OCI-LY3 (cell line): Measurements from ENCODE around the gene PTPRD.

Source experiments
- H2AFZ ChIP-seq: fragments of 200-600, 300-600 bp; shearing (Covaris generic); 2 replicates; pipeline ENCODE4 v1.6.0; 2014; ENCODE audit warnings: antibody characterized with exemption, low read depth, low read length
- H3K27ac ChIP-seq: fragments of 200-600, 300-600 bp; sonication (generic); 2 replicates; pipeline ENCODE4 v1.5.1; 2014; ENCODE audit warnings: mild to moderate bottlenecking, low read length, moderate library complexity, mixed read lengths
- H3K27me3 ChIP-seq: fragments of 200-600, 300-600 bp; sonication (generic); 2 replicates; pipeline ENCODE4 v1.6.1; 2014; ENCODE audit warnings: low read depth, low read length, mixed read lengths
- H3K36me3 ChIP-seq: fragments of 200-600, 300-600 bp; sonication (generic); replicated peaks from 2 replicates; pipeline ENCODE3; 2014; ENCODE audit warnings: low read depth, low read length, mixed read lengths
- H3K4me1 ChIP-seq: fragments of 300-600, 200-600 bp; sonication (generic); 2 replicates; pipeline ENCODE4 v1.6.1; 2014; ENCODE audit warnings: low read length, mixed read lengths
- H3K4me2 ChIP-seq: fragments of 200-600, 300-600 bp; sonication (generic); 2 replicates; pipeline ENCODE4 v1.6.1; 2014; ENCODE audit warnings: low read length, mixed read lengths
- H3K4me3 ChIP-seq: fragments of 300-600, 200-600 bp; sonication (generic); 2 replicates; pipeline ENCODE4 v1.5.1; 2014; ENCODE audit warnings: antibody characterized with exemption, mild to moderate bottlenecking, low read length, moderate library complexity
- H3K79me2 ChIP-seq: fragments of 300-600, 200-600 bp; shearing (Covaris generic); 2 replicates; pipeline ENCODE4 v1.6.1; 2014; ENCODE audit warnings: mild to moderate bottlenecking, low read length, mixed read lengths
- H3K9ac ChIP-seq: fragments of 300-600, 200-600 bp; shearing (Covaris generic); 2 replicates; pipeline ENCODE4 v1.6.0; 2014; ENCODE audit warnings: mild to moderate bottlenecking, low read length, moderate library complexity
- H3K9me3 ChIP-seq: fragments of 200-600, 300-600 bp; shearing (Covaris generic); 2 replicates; pipeline ENCODE4 v1.6.1; 2014; ENCODE audit warnings: low read length, mixed read lengths; ENCODE audit not compliant: insufficient read depth
- H4K20me1 ChIP-seq: fragments of 200-600, 300-600 bp; sonication (generic); 2 replicates; pipeline ENCODE4 v1.6.1; 2016; ENCODE audit warnings: low read length, mixed read lengths; ENCODE audit not compliant: insufficient read depth
- EZH2phosphoT487 ChIP-seq: fragments of 200-600 bp; shearing (Covaris generic); IDR thresholded peaks from 2 replicates; pipeline ENCODE4 v1.6.1; 2018; ENCODE audit warnings: antibody characterized with exemption, mixed run types, low read depth
- TF ChIP-seq, protein P1 (sequence below): fragments of 200-600, 300-600 bp; sonication (generic); IDR thresholded peaks from 2 replicates; pipeline ENCODE4 v1.5.1; 2014; ENCODE audit warnings: antibody characterized with exemption, low read length, low read depth

Gene PTPRD

DNA sequence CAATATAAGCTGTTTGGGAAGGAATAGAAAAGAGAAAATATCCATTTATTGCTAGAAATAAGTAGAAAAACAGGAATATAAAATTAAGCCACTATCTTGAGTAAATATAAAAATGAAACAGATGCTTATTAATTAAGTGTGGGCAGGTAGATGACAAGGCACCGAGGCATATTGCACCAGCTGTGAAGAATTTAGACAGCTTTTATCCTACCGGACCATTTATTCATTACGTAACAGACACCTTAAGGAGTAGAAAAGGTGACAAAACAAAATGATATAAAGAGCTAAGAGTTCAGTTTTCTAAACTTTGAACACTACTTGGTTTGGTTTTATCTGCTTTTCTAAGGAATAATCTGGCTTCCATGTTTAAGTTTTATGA lies 404.1 kb downstream of the PTPRD start:
- no peaks in the 10 kb centered on the region for H3K9me3 ChIP-seq
- no peaks in the 10 kb centered on the region for H3K36me3 ChIP-seq
- TF ChIP-seq EZH2phosphoT487: no peak
- TF ChIP-seq, protein P1, sequence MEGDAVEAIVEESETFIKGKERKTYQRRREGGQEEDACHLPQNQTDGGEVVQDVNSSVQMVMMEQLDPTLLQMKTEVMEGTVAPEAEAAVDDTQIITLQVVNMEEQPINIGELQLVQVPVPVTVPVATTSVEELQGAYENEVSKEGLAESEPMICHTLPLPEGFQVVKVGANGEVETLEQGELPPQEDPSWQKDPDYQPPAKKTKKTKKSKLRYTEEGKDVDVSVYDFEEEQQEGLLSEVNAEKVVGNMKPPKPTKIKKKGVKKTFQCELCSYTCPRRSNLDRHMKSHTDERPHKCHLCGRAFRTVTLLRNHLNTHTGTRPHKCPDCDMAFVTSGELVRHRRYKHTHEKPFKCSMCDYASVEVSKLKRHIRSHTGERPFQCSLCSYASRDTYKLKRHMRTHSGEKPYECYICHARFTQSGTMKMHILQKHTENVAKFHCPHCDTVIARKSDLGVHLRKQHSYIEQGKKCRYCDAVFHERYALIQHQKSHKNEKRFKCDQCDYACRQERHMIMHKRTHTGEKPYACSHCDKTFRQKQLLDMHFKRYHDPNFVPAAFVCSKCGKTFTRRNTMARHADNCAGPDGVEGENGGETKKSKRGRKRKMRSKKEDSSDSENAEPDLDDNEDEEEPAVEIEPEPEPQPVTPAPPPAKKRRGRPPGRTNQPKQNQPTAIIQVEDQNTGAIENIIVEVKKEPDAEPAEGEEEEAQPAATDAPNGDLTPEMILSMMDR: no peak
- H4K20me1 ChIP-seq: no peaks in the 10 kb centered on the region
- peak overlapping the region; percentile 46 for H3K9ac ChIP-seq
- no peaks in the 10 kb centered on the region for H3K79me2 ChIP-seq
- peak overlapping the region; percentile 85 for H3K4me2 ChIP-seq
- peaks cover 20% of the 10 kb centered on the region for H3K27me3 ChIP-seq
- H3K4me1 ChIP-seq: peaks cover 14% of the 10 kb centered on the region
- peak overlapping the region; percentile 77 for H3K4me3 ChIP-seq
- no peak overlapping the region for H3K27ac ChIP-seq
- H2AFZ ChIP-seq: no peak overlapping the region

- Histone ChIP-seq H3K79me2 (no peaks in the 10 kb centered on the region), H3K4me1 (peaks cover 13% of the 10 kb centered on the region), H3K27me3 (peaks cover 12% of the 10 kb centered on the region), H3K9ac (no peak overlapping the region), H3K27ac (no peak overlapping the region), H2AFZ (no peak overlapping the region), H3K9me3 (no peaks in the 10 kb centered on the region), H3K4me2 (no peak overlapping the region), H3K4me3 (no peak overlapping the region), H4K20me1 (no peaks in the 10 kb centered on the region), H3K36me3 (no peaks in the 10 kb centered on the region)
- TF ChIP-seq EZH2phosphoT487: no peak
- TF ChIP-seq, protein P1: no peak
Observed at GRCh38 chr9:10204276-10204675, 408.5 kb downstream of the PTPRD start.

DNA sequence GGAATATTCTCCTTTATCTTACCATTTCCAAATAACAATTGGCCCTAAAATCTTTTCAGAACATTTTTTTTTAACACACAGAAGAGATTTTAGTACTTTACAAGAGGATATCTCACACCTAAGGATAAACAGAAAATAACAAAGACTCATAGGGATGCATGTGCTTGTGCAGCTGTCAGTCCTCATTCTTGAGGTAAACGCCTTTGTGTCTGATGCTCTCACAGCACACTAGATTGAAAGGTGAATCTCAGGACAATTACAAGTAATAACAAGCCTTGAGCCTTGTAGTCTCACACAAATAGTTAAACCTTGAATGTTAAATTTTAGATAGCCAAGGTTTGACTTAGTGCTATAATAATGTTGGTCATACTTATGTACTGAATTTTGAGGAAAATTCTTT lies 439.2 kb downstream of the PTPRD start:
- Histone ChIP-seq H3K36me3 (no peaks in the 10 kb centered on the region), H2AFZ (no peak overlapping the region), H3K27me3 (no peaks in the 10 kb centered on the region), H3K4me2 (no peak overlapping the region), H3K27ac (no peak overlapping the region), H3K4me1 (no peaks in the 10 kb centered on the region), H4K20me1 (no peaks in the 10 kb centered on the region), H3K79me2 (no peaks in the 10 kb centered on the region), H3K9me3 (no peaks in the 10 kb centered on the region), H3K9ac (no peak overlapping the region), H3K4me3 (no peak overlapping the region)
- TF ChIP-seq, protein P1: no peak
- TF ChIP-seq EZH2phosphoT487: no peak

DNA sequence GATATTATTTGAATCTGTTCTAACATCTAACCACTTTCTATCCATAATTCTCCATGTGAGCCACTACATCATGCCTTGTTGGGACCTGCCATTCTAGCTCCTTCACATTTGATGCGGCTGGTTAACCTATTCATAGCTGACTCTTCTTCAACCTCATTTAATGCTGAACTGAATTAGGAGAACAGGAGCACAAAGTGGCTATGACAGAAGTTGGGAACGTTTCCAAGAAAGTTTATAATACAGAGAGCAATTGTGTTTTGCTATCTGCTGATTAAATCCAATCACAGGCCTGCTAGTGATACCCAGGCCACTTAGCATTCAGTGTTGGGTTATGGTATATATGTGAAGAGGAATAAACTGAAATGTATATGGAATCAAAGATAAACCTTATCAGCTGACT lies 440.3 kb downstream of the PTPRD start:
- no peaks in the 10 kb centered on the region for H4K20me1 ChIP-seq
- H2AFZ ChIP-seq: no peak overlapping the region
- H3K9ac ChIP-seq: no peak overlapping the region
- H3K27ac ChIP-seq: no peak overlapping the region
- no peaks in the 10 kb centered on the region for H3K79me2 ChIP-seq
- no peaks in the 10 kb centered on the region for H3K36me3 ChIP-seq
- H3K4me3 ChIP-seq: no peak overlapping the region
- no peaks in the 10 kb centered on the region for H3K4me1 ChIP-seq
- no peaks in the 10 kb centered on the region for H3K27me3 ChIP-seq
- no peaks in the 10 kb centered on the region for H3K9me3 ChIP-seq
- TF ChIP-seq, protein P1: no peak
- no peak for TF ChIP-seq EZH2phosphoT487
- H3K4me2 ChIP-seq: no peak overlapping the region
